ENCODE data around the gene SCN7A. TPM values are rescaled to one million over a fixed set of nuclear protein-coding genes. Genes with fewer than 3 reads are reported as not detected.

SCN7A gene
- total and polyA plus RNA-seq, 3 donors from 2014 or later, result 3.3 to 13.8 (median 8.7) TPM

- no peaks in the 10 kb centered on the region for H3K27me3 ChIP-seq
- 65 to 72% methylated on average over 1 of the region's 1 CpG for WGBS, 2 donors
- no peak overlapping the region for H3K4me3 ChIP-seq
- no peak overlapping the region for H3K27ac ChIP-seq
- no peaks in the 10 kb centered on the region for H3K36me3 ChIP-seq (ENCODE audit: low read depth, missing control alignments)
- H3K4me1 ChIP-seq, result no peaks in the 10 kb centered on the region
- no peaks in the 10 kb centered on the region for H3K9me3 ChIP-seq
- TF ChIP-seq CTCF (IDR thresholded peaks at IDR 0.05) (no peak), POLR2A (IDR thresholded peaks at IDR 0.05) (no peak)
- DNase-seq, result no peak
- intact Hi-C loops (cut with DNase I; ENCODE audit: low total_unique reads), result no loop called here
Observed at GRCh38 chr2:166449439-166449838, 44.6 kb downstream of the SCN7A start.

- TF ChIP-seq POLR2A (IDR thresholded peaks at IDR 0.05) (no peak), CTCF (IDR thresholded peaks at IDR 0.05) (no peak)
- DNase-seq, result no peak
- no peaks in the 10 kb centered on the region for H3K36me3 ChIP-seq (ENCODE audit: low read depth, missing control alignments)
- no peak overlapping the region for H3K27ac ChIP-seq
- no peaks in the 10 kb centered on the region for H3K27me3 ChIP-seq
- intact Hi-C loops (cut with DNase I; ENCODE audit: low total_unique reads), result no loop called here
- no peak overlapping the region for H3K4me3 ChIP-seq
- H3K9me3 ChIP-seq, result no peaks in the 10 kb centered on the region
- no peaks in the 10 kb centered on the region for H3K4me1 ChIP-seq
Observed at GRCh38 chr2:166448106-166448505, 45.9 kb downstream of the SCN7A start.

- Histone ChIP-seq H3K27me3 (no peaks in the 10 kb centered on the region), H3K4me3 (no peak overlapping the region), H3K27ac (no peak overlapping the region), H3K4me1 (no peaks in the 10 kb centered on the region), H3K36me3 (ENCODE audit: low read depth, missing control alignments) (no peaks in the 10 kb centered on the region), H3K9me3 (no peaks in the 10 kb centered on the region)
- TF ChIP-seq CTCF (IDR thresholded peaks at IDR 0.05) (no peak), POLR2A (IDR thresholded peaks at IDR 0.05) (no peak)
- intact Hi-C loops (cut with DNase I; ENCODE audit: low total_unique reads), result no loop called here
- DNase-seq, result no peak
Observed at GRCh38 chr2:166444306-166444705, 49.7 kb downstream of the SCN7A start.

- intact Hi-C loops (cut with DNase I; ENCODE audit: low total_unique reads), result no loop called here
- no peak for DNase-seq
- Histone ChIP-seq H3K4me3 (no peak overlapping the region), H3K27me3 (no peaks in the 10 kb centered on the region), H3K4me1 (no peaks in the 10 kb centered on the region), H3K9me3 (no peaks in the 10 kb centered on the region), H3K36me3 (ENCODE audit: low read depth, missing control alignments) (no peaks in the 10 kb centered on the region), H3K27ac (no peak overlapping the region)
- 87 to 89% methylated on average over 3 of the region's 3 CpGs for WGBS, 2 donors
- TF ChIP-seq CTCF (IDR thresholded peaks at IDR 0.05), result no peak
- TF ChIP-seq POLR2A (IDR thresholded peaks at IDR 0.05), result no peak
Observed at GRCh38 chr2:166440313-166440712, 53.7 kb downstream of the SCN7A start.

- TF ChIP-seq CTCF (IDR thresholded peaks at IDR 0.05), result no peak
- no peak for TF ChIP-seq POLR2A (IDR thresholded peaks at IDR 0.05)
- intact Hi-C loops (cut with DNase I; ENCODE audit: low total_unique reads), result no loop called here
- no peak overlapping the region for H3K27ac ChIP-seq
- H3K36me3 ChIP-seq (ENCODE audit: low read depth, missing control alignments), result no peaks in the 10 kb centered on the region
- H3K27me3 ChIP-seq, result no peaks in the 10 kb centered on the region
- no peaks in the 10 kb centered on the region for H3K9me3 ChIP-seq
- no peak overlapping the region for H3K4me3 ChIP-seq
- H3K4me1 ChIP-seq, result no peaks in the 10 kb centered on the region
- no peak for DNase-seq
Observed at GRCh38 chr2:166439078-166439477, 55.0 kb downstream of the SCN7A start.

Measured in testis (tissue), 3 donors.